Head of caudate nucleus (tissue), 42 donors: Measurements from ENCODE around the gene PKIG.
"Not testable (repeated sequence)": the region's sequence is repeated elsewhere in the genome, so short reads cannot be mapped to it uniquely, and the experiment has no call there.

Source experiments
- DNase-seq, 42 donors: peaks; one replicate each; pipeline versions ENCODE4 v3.0.0 to v3.0.0-alpha.2; 2020 to 2021; ENCODE audit warnings: mixed read lengths in 7 of 42
- intact Hi-C: fragments of 100-400 bp; cut with DNase I; formaldehyde crosslinking; loops from one replicate; pipeline ENCODE4 v1.15.0; 2022

The PKIG gene

GRCh38 chr20:44566811-44567210 lies 15.6 kb upstream of the PKIG start:
- no peak for DNase-seq
- intact Hi-C loops = no loop called here

GRCh38 chr20:44570367-44570766 lies 12.0 kb upstream of the PKIG start:
- no peak for DNase-seq
- intact Hi-C loops = no loop called here

DNA sequence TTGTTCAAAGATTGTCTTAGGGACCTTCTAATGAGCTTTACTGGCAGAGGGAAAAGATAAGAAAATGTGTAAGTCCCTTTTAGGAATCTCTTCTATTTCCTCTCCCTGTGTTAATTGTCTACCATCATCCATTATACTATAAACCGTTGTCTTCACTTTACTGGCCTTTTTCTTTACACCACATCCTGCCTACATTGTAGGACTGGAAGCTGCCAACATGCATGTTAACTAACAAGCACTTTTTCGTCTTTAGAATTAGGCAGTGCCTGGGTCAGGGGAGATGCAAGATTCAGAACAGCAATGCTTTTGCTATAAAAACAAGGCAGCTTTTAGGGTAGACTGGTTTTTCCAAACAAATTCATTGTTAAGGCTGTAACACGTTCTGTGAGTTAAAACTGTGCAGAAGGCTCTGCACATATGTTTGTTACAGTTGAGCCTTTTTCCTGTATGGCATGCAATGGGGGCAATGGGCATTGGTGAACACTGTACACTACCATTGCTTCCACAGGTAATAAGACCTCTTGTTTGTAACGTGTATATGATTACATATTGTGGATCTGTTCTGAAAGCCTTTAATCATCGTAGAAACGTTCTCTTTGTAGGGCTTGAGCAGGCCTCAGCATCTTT lies 10.9 kb upstream of the PKIG start:
- intact Hi-C loops = no loop called here
- no peak for DNase-seq

DNA sequence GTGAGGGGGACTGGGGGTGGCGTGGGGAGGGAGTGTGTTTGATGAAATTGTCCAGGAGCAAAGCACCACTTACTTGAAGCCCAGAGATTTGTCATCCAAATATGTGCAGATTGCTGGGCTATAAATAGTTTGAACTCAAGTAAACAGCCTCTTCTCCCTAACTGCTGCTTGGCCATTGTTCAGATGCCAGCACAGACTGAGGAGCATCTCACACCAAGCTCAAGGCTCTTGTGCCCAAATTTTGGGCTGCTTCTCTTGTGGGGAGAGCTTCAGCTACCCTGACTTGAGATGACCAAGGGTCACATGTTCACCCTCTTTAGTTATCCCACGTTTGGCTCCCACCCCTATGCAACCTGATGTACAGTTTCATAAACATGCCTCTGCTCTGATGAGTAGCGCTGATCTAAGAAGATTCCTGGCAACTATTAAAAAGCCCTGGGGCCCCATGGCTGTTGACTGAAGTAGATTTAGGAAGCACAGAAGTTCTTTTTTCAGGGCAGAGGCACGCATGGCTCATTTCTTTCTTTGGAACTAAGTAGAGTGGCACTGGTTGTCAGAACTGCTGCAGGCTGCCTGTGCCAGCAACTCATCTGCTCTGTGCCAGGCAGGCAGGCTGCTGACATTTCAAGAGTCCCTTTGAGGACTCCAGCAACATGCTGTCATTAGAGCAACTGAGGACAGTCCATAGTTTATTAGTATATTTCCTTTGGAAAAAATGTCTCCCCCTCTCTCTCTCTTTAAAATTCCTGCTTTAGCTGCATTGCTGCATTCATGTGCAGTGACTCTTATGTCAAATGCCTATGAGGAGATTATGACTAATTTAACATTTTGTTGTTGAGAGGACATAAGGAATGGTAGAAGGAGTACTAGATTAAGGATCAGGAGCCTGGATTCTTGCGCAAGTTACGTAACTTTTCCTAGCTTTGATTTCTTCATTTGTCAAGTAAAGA lies 9.6 kb upstream of the PKIG start:
- intact Hi-C loops = no loop called here
- peak; percentile 23 to 86 (median 72) for DNase-seq

DNA sequence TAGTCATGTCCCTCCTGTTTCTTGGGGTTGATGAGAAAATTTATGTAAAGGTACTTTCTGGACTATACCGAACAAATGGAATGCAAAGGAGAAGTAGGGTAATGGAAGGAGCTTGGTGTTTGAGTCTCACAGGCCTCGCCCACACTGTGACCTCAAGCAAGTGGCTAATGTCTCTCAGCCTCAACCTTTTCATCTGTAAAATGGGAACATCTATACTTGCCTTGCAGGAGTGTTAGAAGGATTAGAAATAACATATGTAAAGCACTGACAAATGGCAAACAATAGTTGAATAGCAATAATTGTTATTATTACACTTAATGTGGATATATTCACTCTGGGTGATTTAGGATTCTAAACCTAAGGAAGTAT lies 8.9 kb upstream of the PKIG start:
- DNase-seq = no peak

GRCh38 chr20:44574372-44574771 lies 8.0 kb upstream of the PKIG start:
- intact Hi-C loops = no loop called here
- DNase-seq = no peak

More for the DNA sequence above, 8.9 kb upstream of the PKIG start:
- intact Hi-C loops = no loop called here

- DNase-seq = no peak
- intact Hi-C loops = no loop called here
These were observed 6.1 kb upstream of the PKIG start for GRCh38 chr20:44576297-44576696.

- intact Hi-C loops = no loop called here
These were observed 2.9 kb upstream of the PKIG start for GRCh38 chr20:44579313-44580081.

GRCh38 chr20:44580581-44581268 lies 1.7 kb upstream of the PKIG start:
- DNase-seq = no peak
- intact Hi-C loops = no loop called here

More at GRCh38 chr20:44579313-44580081, 2.9 kb upstream of the PKIG start:
- DNase-seq = no peak

DNA sequence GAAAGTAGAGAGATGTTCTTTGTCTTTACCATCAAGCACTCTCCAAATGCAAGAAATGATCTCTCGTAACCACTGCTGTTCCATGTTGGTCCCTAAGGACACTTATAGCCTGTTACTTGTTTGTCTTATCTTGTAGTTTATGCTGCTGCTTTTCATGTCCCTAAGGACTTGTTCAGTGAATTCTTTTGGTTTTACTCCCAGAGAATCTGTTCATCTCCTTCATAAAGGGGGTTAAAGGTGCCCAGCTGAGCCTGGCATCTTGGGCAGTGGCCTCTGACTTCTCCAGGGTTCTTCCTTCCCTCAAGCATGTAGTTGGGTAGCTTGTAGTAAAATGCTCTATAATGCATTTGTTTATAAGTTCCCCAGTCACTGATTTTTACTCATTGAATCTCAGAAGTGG lies 864 bp upstream of the PKIG start:
- DNase-seq = no peak
- intact Hi-C loops = no loop called here

- intact Hi-C loops = no loop called here
- DNase-seq = no peak
These were observed 778 bp downstream of the PKIG start for GRCh38 chr20:44583157-44583556.

- intact Hi-C loops = no loop called here
- DNase-seq = no peak
These were observed 1.8 kb downstream of the PKIG start for GRCh38 chr20:44584162-44584561.

GRCh38 chr20:44585057-44585963 lies 2.9 kb downstream of the PKIG start:
- no peak for DNase-seq
- intact Hi-C loops = no loop called here

DNA sequence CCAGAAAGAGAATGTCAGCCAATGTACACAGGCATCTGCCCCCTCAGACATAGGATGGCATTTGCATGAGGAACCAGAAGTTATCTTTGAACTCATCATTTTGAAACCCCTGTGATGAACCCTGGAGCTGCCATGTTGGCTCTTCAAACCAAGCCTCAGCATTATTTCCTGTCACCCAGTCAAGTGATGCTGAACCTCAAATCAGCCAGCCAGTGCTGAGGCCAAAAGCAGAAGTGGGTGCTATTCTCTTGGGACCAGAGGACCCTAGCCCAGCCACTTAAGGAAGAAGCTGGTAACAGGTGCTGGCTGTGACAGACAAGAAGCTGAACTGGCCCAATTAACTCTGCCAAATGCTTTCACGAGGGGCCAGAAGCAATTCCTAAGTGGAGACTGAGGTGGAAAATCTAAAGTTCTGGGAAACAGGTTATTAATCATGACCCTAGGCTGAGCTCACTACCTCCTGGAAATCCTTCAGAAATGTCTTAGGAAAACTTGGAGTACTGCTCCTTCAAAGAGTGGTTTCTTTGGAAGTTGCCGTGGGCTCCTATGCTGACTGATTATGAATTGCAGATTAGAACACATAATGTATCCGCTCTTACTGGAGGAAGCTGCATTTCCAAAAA lies 4.0 kb downstream of the PKIG start:
- intact Hi-C loops = no loop called here

GRCh38 chr20:44587035-44587980 lies 4.9 kb downstream of the PKIG start:
- intact Hi-C loops = no loop called here
- no peak for DNase-seq

More for the DNA sequence above, 4.0 kb downstream of the PKIG start:
- DNase-seq = no peak

DNA sequence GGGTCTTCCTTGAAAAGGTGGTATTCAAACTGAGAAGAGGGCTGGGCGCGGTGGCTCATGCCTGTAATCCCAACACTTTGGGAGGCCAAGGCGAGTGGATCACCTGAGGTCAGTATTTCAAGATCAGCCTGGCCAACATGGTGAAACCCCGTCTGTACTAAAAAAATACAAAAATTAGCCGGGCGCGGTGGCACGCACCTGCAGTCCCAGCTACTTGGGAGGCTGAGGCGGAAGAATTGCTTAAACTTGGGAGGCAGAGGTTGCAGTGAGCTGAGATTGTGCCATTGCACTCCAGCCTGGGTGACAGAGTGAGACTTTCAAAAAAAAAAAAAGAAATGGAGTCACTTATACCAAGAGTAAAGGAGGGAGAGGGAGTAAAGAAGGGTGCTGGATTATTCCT lies 5.9 kb downstream of the PKIG start:
- intact Hi-C loops, DNase-seq: not testable (repeated sequence)

DNA sequence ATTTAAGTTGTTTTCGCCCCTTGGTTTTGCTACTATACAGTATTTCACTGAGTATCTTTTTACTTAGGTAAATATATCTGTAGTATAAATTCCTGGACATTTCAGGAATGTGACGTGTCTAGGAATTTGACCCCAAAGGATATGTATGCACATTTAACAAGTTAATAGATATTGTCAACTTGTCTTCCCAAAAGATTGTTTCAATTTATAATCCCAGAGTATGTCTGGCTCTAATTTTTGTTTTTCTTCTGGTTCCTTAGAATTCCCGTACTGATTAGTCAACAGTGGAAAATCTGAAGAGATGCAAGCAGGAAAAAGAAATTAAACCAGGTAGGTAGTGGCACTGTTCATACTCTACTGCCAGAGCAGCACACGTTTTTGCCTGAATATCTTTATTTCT lies 7.2 kb downstream of the PKIG start:
- intact Hi-C loops = no loop called here
- DNase-seq = no peak
